Esophagus muscularis mucosa (tissue), 4 donors: ENCODE measurements around the gene TMEM190.

Experiments used
- EP300 ChIP-seq: sonication (generic); formaldehyde crosslinking; IDR thresholded peaks from one replicate; pipeline ENCODE4 v1.6.1; 2017; ENCODE audit warnings: antibody characterized with exemption
- POLR2A ChIP-seq: fragments of 450-650 bp; IDR thresholded peaks from one replicate; pipeline ENCODE4 v1.6.1; 2017; ENCODE audit warnings: antibody characterized with exemption, moderate library complexity, mild to moderate bottlenecking, low read depth
- POLR2AphosphoS5 ChIP-seq, 2 donors: sonication (generic); formaldehyde crosslinking; IDR thresholded peaks; one replicate each; pipeline ENCODE4 v1.6.1; 2017; ENCODE audit warnings: antibody characterized with exemption in 2 of 2
- TF ChIP-seq, protein P1 (sequence below), 3 experiments: fragments of 200-600 bp in 2 of 3; fragments of 450-650 bp in 1 of 3; sonication (generic) in 2 of 3; IDR thresholded peaks; one replicate each; pipeline ENCODE4 v1.5.1; 2017 to 2019; ENCODE audit warnings: antibody characterized with exemption in 3 of 3, mild to moderate bottlenecking in 2 of 3, moderate library complexity in 1 of 3

DNA sequence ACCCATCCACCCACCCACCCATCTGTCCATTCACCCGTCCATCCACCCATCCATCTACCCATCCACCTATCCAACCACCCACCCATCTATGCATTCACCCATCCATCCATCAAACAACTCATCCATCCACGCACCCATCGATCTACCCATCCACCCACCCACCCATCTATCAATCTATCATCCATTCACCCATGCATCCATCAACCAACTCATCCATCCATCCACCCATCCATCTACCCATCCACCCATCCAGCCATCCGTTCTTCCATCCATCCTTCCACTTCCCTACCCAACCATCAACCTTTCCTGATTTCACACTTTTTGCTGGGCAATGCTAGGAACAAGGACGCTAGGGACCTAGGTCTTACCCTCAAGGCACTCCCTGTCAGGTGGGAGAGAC, 5.4 kb downstream of the TMEM190 start:
- TF ChIP-seq, protein P1, sequence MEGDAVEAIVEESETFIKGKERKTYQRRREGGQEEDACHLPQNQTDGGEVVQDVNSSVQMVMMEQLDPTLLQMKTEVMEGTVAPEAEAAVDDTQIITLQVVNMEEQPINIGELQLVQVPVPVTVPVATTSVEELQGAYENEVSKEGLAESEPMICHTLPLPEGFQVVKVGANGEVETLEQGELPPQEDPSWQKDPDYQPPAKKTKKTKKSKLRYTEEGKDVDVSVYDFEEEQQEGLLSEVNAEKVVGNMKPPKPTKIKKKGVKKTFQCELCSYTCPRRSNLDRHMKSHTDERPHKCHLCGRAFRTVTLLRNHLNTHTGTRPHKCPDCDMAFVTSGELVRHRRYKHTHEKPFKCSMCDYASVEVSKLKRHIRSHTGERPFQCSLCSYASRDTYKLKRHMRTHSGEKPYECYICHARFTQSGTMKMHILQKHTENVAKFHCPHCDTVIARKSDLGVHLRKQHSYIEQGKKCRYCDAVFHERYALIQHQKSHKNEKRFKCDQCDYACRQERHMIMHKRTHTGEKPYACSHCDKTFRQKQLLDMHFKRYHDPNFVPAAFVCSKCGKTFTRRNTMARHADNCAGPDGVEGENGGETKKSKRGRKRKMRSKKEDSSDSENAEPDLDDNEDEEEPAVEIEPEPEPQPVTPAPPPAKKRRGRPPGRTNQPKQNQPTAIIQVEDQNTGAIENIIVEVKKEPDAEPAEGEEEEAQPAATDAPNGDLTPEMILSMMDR (IDR thresholded peaks at IDR 0.05): no peak
- no peak for TF ChIP-seq POLR2AphosphoS5 (IDR thresholded peaks at IDR 0.05)
- no peak for TF ChIP-seq POLR2A
- TF ChIP-seq EP300: no peak
